Activated CD4-positive, alpha-beta T cell treated with anti-CD3 and anti-CD28 coated beads for 24 hours (primary cell): Measurements from ENCODE around the gene FBXL15.

Experiments
- DNase-seq, 2 donors: peaks; one replicate each; pipeline ENCODE4 v3.0.0-alpha.2; 2020; ENCODE audit warnings: low read depth in 2 of 2

The FBXL15 gene

DNA sequence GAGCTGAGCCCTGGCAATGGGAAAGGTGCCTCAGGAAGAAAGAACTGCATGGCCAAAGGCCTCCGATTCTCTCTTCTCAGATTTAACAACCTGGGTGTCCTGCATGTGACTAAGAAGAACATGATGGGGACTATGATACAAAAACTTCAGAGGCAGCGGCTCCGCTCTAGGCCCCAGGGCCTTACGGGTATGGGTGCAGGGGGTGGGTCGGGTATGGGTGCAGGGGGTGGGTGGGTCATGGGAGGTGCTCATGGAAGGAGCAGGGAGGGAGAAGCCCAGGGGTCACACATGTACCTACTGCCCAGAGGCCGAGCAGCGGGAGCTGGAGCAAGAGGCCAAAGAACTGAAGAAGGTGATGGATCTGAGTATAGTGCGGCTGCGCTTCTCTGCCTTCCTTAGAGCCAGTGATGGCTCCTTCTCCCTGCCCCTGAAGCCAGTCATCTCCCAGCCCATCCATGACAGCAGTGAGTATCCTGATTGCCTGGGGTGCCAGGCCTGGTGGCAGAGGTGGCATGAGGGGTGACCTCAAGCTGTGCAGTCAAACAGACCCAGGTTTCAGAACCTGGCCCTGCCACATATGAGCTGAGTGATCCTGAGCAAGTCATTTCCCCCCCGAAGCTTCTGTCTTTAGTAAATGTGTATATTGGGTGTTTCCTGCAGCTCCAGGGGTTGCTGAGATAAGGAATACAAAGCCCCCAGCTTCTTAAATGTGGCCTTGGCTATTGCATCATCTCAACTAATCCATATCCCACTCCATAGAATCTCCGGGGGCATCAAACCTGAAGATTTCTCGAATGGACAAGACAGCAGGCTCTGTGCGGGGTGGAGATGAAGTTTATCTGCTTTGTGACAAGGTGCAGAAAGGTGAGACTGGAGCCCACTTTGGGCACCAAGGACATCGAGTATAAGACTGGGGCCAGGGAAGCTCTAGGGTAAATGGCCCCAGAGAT, 23.1 kb upstream of the FBXL15 start:
- DNase-seq, result no peak

DNA sequence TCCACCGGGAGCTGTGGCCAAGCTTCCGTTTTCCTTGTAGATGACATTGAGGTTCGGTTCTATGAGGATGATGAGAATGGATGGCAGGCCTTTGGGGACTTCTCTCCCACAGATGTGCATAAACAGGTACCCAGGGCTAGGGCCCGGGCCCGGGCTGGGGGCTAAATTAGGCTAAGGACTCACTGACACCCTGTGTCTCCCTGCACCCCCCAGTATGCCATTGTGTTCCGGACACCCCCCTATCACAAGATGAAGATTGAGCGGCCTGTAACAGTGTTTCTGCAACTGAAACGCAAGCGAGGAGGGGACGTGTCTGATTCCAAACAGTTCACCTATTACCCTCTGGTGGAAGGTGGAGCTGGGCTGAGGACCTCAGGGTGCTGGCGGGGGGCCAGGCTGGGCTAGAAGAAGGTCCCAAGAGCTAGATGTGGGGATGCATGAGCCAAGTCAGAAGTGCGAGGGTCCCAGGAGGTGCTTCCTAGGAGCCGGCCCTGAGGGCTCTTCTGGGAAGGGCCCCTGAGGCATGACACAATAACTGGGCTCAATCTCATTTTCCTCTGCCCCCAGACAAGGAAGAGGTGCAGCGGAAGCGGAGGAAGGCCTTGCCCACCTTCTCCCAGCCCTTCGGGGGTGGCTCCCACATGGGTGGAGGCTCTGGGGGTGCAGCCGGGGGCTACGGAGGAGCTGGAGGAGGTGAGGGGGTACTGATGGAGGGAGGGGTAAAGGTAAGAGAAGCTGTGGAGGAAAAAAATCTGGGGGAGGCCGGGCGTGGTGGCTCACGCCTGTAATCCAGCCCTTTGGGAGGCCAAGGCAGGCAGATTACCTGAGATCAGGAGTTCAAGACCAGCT, 22.2 kb upstream of the FBXL15 start:
- no peak for DNase-seq

GRCh38 chr10:102399217-102400021, 21.2 kb upstream of the FBXL15 start:
- DNase-seq, result peak; percentile 74 to 83

DNA sequence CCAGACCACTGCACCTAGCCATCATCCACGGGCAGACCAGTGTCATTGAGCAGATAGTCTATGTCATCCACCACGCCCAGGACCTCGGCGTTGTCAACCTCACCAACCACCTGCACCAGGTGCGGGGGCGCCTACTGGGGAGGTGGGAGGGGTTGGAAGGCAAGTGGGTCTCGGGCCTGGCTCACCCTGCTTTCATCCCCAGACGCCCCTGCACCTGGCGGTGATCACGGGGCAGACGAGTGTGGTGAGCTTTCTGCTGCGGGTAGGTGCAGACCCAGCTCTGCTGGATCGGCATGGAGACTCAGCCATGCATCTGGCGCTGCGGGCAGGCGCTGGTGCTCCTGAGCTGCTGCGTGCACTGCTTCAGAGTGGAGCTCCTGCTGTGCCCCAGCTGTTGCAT, 20.6 kb upstream of the FBXL15 start:
- no peak for DNase-seq

- no peak for DNase-seq
Measured at GRCh38 chr10:102400598-102401341, 19.9 kb upstream of the FBXL15 start.

DNA sequence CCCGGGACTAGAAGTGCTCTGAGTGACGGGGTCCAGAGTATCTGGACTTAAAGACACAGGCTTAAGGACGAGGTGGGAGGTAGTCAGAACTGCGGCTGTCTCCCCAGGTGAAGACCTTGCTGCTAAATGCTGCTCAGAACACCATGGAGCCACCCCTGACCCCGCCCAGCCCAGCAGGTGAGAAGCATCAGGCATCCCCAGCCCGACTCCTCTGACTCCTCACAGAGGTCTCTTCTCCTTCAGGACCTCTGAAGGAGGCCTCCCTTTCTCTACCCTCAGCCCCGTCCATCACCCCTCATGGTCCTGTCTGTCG, 19.3 kb upstream of the FBXL15 start:
- DNase-seq, result no peak

GRCh38 chr10:102401735-102402511, 18.7 kb upstream of the FBXL15 start:
- DNase-seq, result no peak

DNA sequence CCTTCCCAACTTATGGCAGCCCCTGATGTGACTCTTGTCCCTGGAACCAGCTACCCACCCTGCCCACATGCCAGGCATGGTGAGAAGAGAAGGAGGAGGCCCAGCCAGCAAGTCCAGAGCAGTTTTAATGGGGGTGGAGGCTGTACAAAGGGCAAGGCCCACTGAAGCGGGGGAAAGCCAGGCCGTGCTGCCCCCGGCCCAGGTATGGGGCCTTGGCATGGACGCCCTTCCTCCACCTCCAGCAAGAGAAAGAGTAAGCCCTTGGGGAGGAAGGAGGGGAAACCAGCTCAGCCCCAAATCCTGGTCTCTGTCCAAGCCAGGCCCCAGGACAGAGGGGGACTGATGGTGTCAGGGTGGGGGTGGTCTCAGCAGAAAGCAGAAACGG, 18.1 kb upstream of the FBXL15 start:
- DNase-seq, result no peak

DNA sequence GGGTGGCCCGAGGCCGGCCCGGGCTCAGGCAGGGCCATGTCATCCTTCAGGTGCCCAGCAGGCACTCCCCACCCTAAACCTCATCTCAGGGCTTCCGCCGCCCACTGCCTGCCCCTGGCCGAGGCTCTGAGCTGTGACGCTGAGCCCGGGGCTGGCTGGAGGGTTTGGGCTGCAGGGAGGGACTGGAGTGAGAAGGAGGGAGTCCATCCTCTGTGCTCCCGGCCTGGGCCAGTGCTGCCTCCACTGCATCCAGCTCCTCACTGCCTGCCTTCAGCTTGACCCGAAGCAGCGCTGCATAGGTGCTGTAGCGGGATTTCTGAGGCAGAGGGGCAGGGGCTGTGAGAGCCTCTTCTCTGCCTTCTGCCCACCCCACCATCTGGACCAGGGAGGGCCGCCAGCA, 17.5 kb upstream of the FBXL15 start:
- no peak for DNase-seq

DNA sequence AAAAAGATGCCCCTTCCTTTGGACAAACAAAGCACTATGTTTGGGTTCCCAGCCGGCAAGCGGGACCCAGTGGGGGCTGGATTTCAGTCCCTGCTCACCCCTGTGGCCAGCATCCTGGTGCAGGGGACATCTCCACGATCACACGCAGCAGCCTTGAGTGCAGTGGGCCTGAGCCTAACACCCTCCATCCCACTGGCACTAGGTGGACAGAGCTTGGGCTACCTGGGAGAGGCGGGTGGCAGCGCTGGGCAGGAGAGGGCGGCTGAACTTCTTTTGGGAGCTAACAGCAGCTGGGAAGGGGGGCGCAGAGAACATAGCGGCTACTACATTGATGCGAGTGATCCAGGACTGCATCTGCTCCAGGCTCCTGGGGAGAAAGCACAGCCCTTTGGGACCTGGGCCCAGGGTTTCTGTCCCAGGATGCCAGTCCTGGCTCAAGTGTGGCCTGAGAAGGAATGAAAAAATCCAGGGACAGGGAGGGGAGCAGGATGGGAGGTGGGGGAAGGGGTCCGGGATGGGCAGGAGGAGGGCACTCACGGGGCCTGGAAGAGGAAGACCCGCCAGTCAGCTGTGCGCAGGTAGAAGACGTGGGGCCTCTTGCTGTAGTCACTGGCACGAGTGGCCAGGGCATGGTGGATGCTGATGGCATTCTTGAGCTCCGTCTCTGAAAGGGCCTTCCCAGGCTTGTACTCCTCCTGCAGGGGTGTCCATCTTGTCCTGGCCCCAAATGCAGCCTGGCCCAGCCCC, 16.1 kb upstream of the FBXL15 start:
- DNase-seq, result no peak

- DNase-seq, result no peak
Measured at GRCh38 chr10:102405108-102405571, 15.5 kb upstream of the FBXL15 start.

DNA sequence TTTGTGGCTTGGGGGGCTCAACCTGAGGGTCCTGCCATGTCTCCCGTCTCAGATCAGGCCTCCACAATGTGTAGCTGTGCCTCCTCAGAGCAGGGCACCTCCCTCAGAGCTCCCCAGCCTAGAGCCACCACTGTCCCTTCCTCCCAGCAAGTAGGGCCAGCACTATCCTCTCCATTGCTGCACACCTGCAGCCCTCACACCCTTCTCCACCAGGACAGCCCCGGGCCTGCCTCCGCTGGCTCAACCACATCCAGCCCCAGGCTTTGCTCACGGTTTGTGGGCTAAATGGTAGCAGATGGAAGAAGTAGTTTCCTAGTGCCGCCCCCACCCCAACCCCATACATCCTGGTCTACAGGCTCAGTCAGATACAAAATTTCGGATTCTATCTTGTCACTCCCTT, 15.0 kb upstream of the FBXL15 start:
- DNase-seq, result no peak

GRCh38 chr10:102406815-102407214, 13.8 kb upstream of the FBXL15 start:
- no peak for DNase-seq

DNA sequence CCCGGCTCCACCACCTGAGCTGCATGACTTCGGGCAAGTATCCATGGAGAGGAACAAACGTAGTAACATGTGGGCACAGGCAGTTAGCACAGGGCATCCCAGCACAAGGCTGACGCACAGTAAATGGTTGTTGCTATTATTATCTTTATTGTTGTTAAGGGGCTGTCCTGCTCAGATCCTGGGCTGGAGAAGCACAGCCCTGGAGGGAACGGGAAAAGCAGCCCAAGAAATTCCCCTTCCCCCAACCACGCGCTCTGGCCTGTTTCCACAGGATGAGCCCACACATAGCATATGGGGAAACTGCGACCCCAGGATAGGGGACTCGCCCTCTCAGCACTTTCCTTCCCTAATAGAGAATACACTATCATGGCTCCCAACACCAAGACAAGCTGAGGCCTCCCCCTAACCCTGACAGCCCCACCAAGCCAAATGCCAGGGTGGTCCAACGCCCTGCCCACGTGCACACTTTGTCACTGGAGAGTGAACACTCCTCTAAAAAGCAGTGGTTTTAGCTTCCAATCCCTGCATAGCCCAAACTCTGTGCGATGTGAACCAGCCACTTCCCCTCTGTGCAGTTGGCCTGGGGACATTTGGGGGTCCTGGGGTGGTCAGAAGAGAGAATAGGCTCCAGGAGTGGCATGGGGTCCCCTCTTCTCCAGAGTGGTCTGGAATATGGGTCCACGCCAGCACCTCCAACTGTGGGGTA, 13.1 kb upstream of the FBXL15 start:
- DNase-seq, result no peak

GRCh38 chr10:102408131-102408727, 12.4 kb upstream of the FBXL15 start:
- DNase-seq, result no peak

- peak; percentile 67 to 71 for DNase-seq
Measured at GRCh38 chr10:102408728-102409603, 11.7 kb upstream of the FBXL15 start.

DNA sequence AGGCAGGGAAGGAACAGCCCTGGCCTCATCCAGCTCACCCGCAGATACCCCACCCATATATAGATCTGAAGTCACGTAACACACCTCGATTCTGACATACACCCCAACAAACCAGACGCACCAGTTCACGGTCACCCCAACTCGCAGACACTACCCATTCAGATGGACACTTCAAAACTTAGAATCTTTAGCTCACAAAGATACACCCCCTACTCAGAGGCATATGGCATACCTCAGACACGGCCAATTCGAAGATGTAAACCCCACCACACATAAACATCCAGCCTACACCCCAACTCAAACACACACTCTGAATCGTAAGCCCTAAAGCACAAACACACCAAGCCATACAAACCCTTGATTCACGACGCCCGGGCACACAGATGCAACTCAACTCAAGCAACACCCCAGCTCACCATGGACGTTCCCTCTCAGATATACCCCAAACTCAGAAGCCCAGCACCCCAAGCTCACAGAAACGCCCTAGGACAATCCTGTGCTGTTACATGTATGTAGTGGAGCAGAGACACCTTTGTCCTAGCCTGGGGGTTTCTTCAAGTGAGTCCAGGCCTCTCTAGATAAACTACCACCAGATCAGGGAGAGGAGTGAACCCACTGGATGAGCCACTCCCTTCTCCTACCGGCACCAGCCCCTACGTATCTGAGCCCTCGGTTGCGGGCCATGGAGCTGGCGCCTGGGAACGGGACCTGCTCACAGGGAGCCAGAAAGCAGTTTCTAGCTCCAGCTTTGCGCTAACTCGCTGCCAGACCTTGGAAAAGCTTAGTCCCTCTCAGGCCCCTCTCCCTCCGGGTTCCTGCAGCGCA, 10.8 kb upstream of the FBXL15 start:
- DNase-seq, result no peak
